IMR-90 (cell line): ENCODE measurements around the gene RIPOR3. TPM values are rescaled to one million over a fixed set of nuclear protein-coding genes. Genes with fewer than 3 reads are reported as not detected.

Experiments
- ATAC-seq: fragments of 200-7000 bp; cut with Tn5 transposase; 2 replicates; pipeline ENCODE4 v1.9.1; 2020; ENCODE audit warnings: low read depth, mild to moderate bottlenecking, moderate library complexity
- BruUV-seq: library from RNA; stranded (reverse); fragments of 400-500 nt; replicated peaks from 2 replicates; lab custom pipeline; 2021; lab: Mats Ljungman, UMichigan
- CTCF ChIA-PET: fragments of 300-600 bp; formaldehyde crosslinking; extraction: SDS; loops from one replicate; lab custom pipeline; 2021; ENCODE audit warnings: antibody characterized with exemption; lab: Yijun Ruan, JAX
- POLR2A ChIA-PET: fragments of 300-600 bp; sonication (Branson Sonifier 250); formaldehyde crosslinking; loops from one replicate; lab custom pipeline; 2022; ENCODE audit warnings: antibody characterized with exemption; ENCODE audit not compliant: unreplicated experiment; lab: Charles Lee
- DNase-seq: peaks from one replicate; pipeline ENCODE4 v3.0.0; 2013
- H2AFZ ChIP-seq: replicated peaks from 2 replicates; pipeline ENCODE3; 2013; ENCODE audit warnings: low read length, mild to moderate bottlenecking; ENCODE audit not compliant: poor library complexity
- H2AK5ac ChIP-seq: 2 replicates; pipeline ENCODE4 v1.6.1; 2013; ENCODE audit warnings: low read depth, low read length, inconsistent platforms
- H2AK9ac ChIP-seq: replicated peaks from 2 replicates; pipeline ENCODE3; 2013; ENCODE audit warnings: mild to moderate bottlenecking, low read depth, low read length, moderate library complexity; ENCODE audit not compliant: poor library complexity
- H2BK120ac ChIP-seq: 2 replicates; pipeline ENCODE4 v1.6.1; 2013; ENCODE audit warnings: low read depth, low read length, inconsistent platforms
- H2BK15ac ChIP-seq: 3 replicates; pipeline ENCODE4 v1.6.1; 2013; ENCODE audit warnings: low read depth, low read length, inconsistent platforms
- H2BK20ac ChIP-seq: 2 replicates; pipeline ENCODE4 v1.6.1; 2013; ENCODE audit warnings: low read depth, mild to moderate bottlenecking, inconsistent platforms, low read length, moderate library complexity
- H2BK5ac ChIP-seq: 2 replicates; pipeline ENCODE4 v1.6.1; 2013; ENCODE audit warnings: mild to moderate bottlenecking, low read depth, low read length, inconsistent platforms; ENCODE audit not compliant: poor library complexity, severe bottlenecking
- H3K14ac ChIP-seq: replicated peaks from 2 replicates; pipeline ENCODE4 v1.6.1; 2013; ENCODE audit warnings: low read depth, low read length, inconsistent platforms
- H3K18ac ChIP-seq: 2 replicates; pipeline ENCODE4 v1.6.1; 2013; ENCODE audit warnings: low read depth, low read length, control low read depth
- H3K23ac ChIP-seq: 2 replicates; pipeline ENCODE4 v1.6.1; 2013; ENCODE audit warnings: low read depth, low read length, inconsistent platforms
- H3K27ac ChIP-seq: 2 replicates; pipeline ENCODE4 v1.5.1; 2013; ENCODE audit warnings: mild to moderate bottlenecking, control low read depth, low read length; ENCODE audit not compliant: insufficient read depth
- H3K27me3 ChIP-seq: 2 replicates; pipeline ENCODE4 v1.6.1; 2013; ENCODE audit warnings: low read length; ENCODE audit not compliant: control insufficient read depth, insufficient read depth
- H3K36me3 ChIP-seq: 2 replicates; pipeline ENCODE4 v1.6.1; 2013; ENCODE audit warnings: low read length, mixed read lengths; ENCODE audit not compliant: control insufficient read depth, insufficient read depth
- H3K4ac ChIP-seq: 2 replicates; pipeline ENCODE4 v1.6.1; 2013; ENCODE audit warnings: low read depth, low read length, inconsistent platforms
- H3K4me1 ChIP-seq: 2 replicates; pipeline ENCODE4 v1.6.1; 2013; ENCODE audit warnings: low read length, mixed read lengths; ENCODE audit not compliant: control insufficient read depth, insufficient read depth
- H3K4me2 ChIP-seq: 2 replicates; pipeline ENCODE4 v1.6.1; 2013; ENCODE audit warnings: low read depth, mild to moderate bottlenecking, control low read depth, low read length, moderate library complexity
- H3K4me3 ChIP-seq: 2 replicates; pipeline ENCODE4 v1.5.1; 2013; ENCODE audit warnings: low read depth, mild to moderate bottlenecking, control low read depth, low read length, moderate library complexity; ENCODE audit not compliant: insufficient read depth
- H3K56ac ChIP-seq: 2 replicates; pipeline ENCODE4 v1.6.1; 2013; ENCODE audit warnings: low read length, inconsistent platforms; ENCODE audit not compliant: insufficient read depth; ENCODE audit errors: extremely low read depth
- H3K79me1 ChIP-seq, 2 experiments: 2 replicates each; pipeline ENCODE4 v1.6.1; 2013; ENCODE audit warnings: low read length in 2 of 2, inconsistent platforms in 1 of 2, low read depth in 1 of 2
- H3K9ac ChIP-seq: 2 replicates; pipeline ENCODE4 v1.6.1; 2013; ENCODE audit warnings: low read depth, low read length, control low read depth
- H3K9me1 ChIP-seq: 2 replicates; pipeline ENCODE4 v1.6.1; 2013; ENCODE audit warnings: low read length, inconsistent platforms; ENCODE audit not compliant: insufficient read depth
- H3K9me3 ChIP-seq: 2 replicates; pipeline ENCODE4 v1.6.1; 2013; ENCODE audit warnings: low read length; ENCODE audit not compliant: control insufficient read depth, insufficient read depth
- H4K20me1 ChIP-seq: 2 replicates; pipeline ENCODE4 v1.6.1; 2013; ENCODE audit warnings: low read length, inconsistent platforms; ENCODE audit not compliant: insufficient read depth
- H4K5ac ChIP-seq: 2 replicates; pipeline ENCODE4 v1.6.1; 2013; ENCODE audit warnings: mild to moderate bottlenecking, low read depth, low read length, control low read depth
- H4K8ac ChIP-seq, 2 experiments: 2 replicates each; pipeline ENCODE4 v1.6.1; 2013; ENCODE audit warnings: low read depth in 2 of 2, low read length in 2 of 2, control low read depth in 1 of 2, inconsistent platforms in 1 of 2
- H4K91ac ChIP-seq: 2 replicates; pipeline ENCODE4 v1.6.1; 2013; ENCODE audit warnings: low read depth, low read length, inconsistent platforms; ENCODE audit not compliant: insufficient read depth
- CEBPB ChIP-seq: IDR thresholded peaks from 2 replicates; pipeline ENCODE4 v1.6.1; 2012; ENCODE audit warnings: low read depth, low read length, improper control_type of control experiment
- NFE2L2 ChIP-seq: fragments of 150-350 bp; IDR thresholded peaks from 2 replicates; pipeline ENCODE4 v1.6.1; 2016; ENCODE audit warnings: low read depth, mild to moderate bottlenecking, low read length
- WGBS, 2 experiments: methylation state at CpG; one replicate each; pipeline versions ENCODE4 v1.1.5 to v1.1.7; 2013; ENCODE audit warnings: missing lambda C conversion rate in 2 of 2; ENCODE audit not compliant: insufficient read length in 1 of 2; ENCODE audit errors: extremely low coverage in 2 of 2; 5-methylcytosine and 5-hydroxymethylcytosine counted together
- dilution Hi-C: fragments of 300-500 bp; cut with HindIII; formaldehyde crosslinking; loops from one replicate; pipeline ENCODE4 v1.14.3; 2018; ENCODE audit warnings: low sequenced_read_pairs; ENCODE audit not compliant: unreplicated experiment
- in situ Hi-C: fragments of 300-500 bp; cut with MboI; formaldehyde crosslinking; loops from 3 replicates; pipeline ENCODE4 v1.14.3; 2019; ENCODE audit warnings: low sequenced_read_pairs, inconsistent platforms, mixed read lengths
- intact Hi-C: fragments of 100-400 bp; cut with micrococcal nuclease; formaldehyde crosslinking; loops from 2 replicates; pipeline ENCODE4 v1.10.0; 2022
- polyA plus RNA-seq, 3 experiments: library from polyadenylated mRNA; depleted of rRNA; stranded (reverse); fragments of >200 nt; gene quantifications; 2 replicates each; pipeline ENCODE4 v1.2.3, GENCODE V29; 2012; ENCODE audit warnings: low replicate concordance in 1 of 3
- total RNA-seq: library from RNA; depleted of rRNA; stranded (reverse); fragments of >200 nt; gene quantifications from 2 replicates; pipeline ENCODE4 v1.2.3, GENCODE V29; 2012

Gene RIPOR3
- total and polyA plus RNA-seq, 2 of the 4 experiments (the other 2 are of a cell fraction) = 0.54 to 1.7 TPM

- ATAC-seq = no peak
- no peak for DNase-seq
- Histone ChIP-seq H3K27ac (no peak overlapping the region), H4K5ac (no peak overlapping the region), H3K36me3 (no peaks in the 10 kb centered on the region), H2AK5ac (no peak overlapping the region; the same call in 1 of the 2 replicates), H3K79me1 (peaks cover 3 to 5% of the 10 kb centered on the region in 2 experiments; a peak in 1 of 4 replicates), H3K4me3 (no peak overlapping the region), H3K18ac (no peak overlapping the region), H2BK15ac (no peak overlapping the region), H2AFZ (no peak overlapping the region), H4K8ac (no peak overlapping the region), H3K4ac (no peak overlapping the region), H3K23ac (peak overlapping the region; percentile 38; the same call in 1 of the 2 replicates), H3K14ac (0 out of 2 replicates have a peak overlapping the region, but pooled peaks have one; percentile 45), H3K4me2 (no peak overlapping the region), H2BK5ac (no peak overlapping the region), H2BK120ac (no peak overlapping the region), H3K56ac (no peak overlapping the region), H3K4me1 (peaks cover 3% of the 10 kb centered on the region), H3K9me1 (peaks cover 9% of the 10 kb centered on the region; the same call in 1 of the 2 replicates), H3K9me3 (no peaks in the 10 kb centered on the region), H4K91ac (no peak overlapping the region), H4K20me1 (no peaks in the 10 kb centered on the region), H2BK20ac (no peak overlapping the region), H3K27me3 (peaks cover 3% of the 10 kb centered on the region; the same call in 1 of the 2 replicates), H3K9ac (no peak overlapping the region), H2AK9ac (no peak overlapping the region)
- in situ Hi-C loops (no loop called here), dilution Hi-C loops (no loop called here), intact Hi-C loops (loop anchor here (5.0 kb wide), 1 partner anchor 86 kb away; no protein-coding TSS in a partner anchor)
- ChIA-PET CTCF (interaction anchor here (1.3 kb wide), 1 partner anchor 9 kb away, joined by 6 read pairs; no protein-coding TSS in a partner anchor), POLR2A (interaction anchor here (0.5 kb wide), 1 partner anchor 10 kb away, joined by 3 read pairs; no protein-coding TSS in a partner anchor)
- WGBS, 2 experiments = no CpG with 5 or more reads among the region's 1 CpG
- BruUV-seq = no TSS peak
- no peak for TF ChIP-seq NFE2L2
- TF ChIP-seq CEBPB = peak; percentile 28; the same call in 1 of the 2 replicates
Measured at GRCh38 chr20:50733644-50734349, 42.5 kb upstream of the RIPOR3 start.
